Measurements from ENCODE around the gene KCNAB2.

Gene KCNAB2

GRCh38 chr1:6049419-6049818, 3.7 kb downstream of the KCNAB2 start:
- no peaks in the 10 kb centered on the region for H3K79me2 ChIP-seq
- no peak overlapping the region for H3K27ac ChIP-seq
- no peak overlapping the region for H3K4me2 ChIP-seq (ENCODE audit: low read length)
- no peak overlapping the region for H3K4me3 ChIP-seq (ENCODE audit: low read depth, low read length)
- no peaks in the 10 kb centered on the region for H3K27me3 ChIP-seq (ENCODE audit: control insufficient read depth, insufficient read depth, low read length)
- H3K9me3 ChIP-seq (ENCODE audit: control insufficient read depth, low read length), result no peaks in the 10 kb centered on the region
- no peak overlapping the region for H2AFZ ChIP-seq
- no peaks in the 10 kb centered on the region for H3K4me1 ChIP-seq
- H3K36me3 ChIP-seq (ENCODE audit: control insufficient read depth, insufficient read depth, low read length), result no peaks in the 10 kb centered on the region
- no peak for TF ChIP-seq CTCF (IDR thresholded peaks at IDR 0.05)
- H3K9ac ChIP-seq, result no peak overlapping the region

- Histone ChIP-seq H3K4me1 (no peaks in the 10 kb centered on the region), H3K27me3 (ENCODE audit: control insufficient read depth, insufficient read depth, low read length) (no peaks in the 10 kb centered on the region), H3K27ac (no peak overlapping the region)
These were observed 5.7 kb downstream of the KCNAB2 start for GRCh38 chr1:6051423-6051822.

GRCh38 chr1:6052543-6053205, 7.0 kb downstream of the KCNAB2 start:
- Histone ChIP-seq H3K27me3 (ENCODE audit: control insufficient read depth, insufficient read depth, low read length) (no peaks in the 10 kb centered on the region), H3K9ac (no peak overlapping the region), H3K79me2 (no peaks in the 10 kb centered on the region), H3K36me3 (ENCODE audit: control insufficient read depth, insufficient read depth, low read length) (no peaks in the 10 kb centered on the region), H3K4me2 (ENCODE audit: low read length) (no peak overlapping the region), H2AFZ (no peak overlapping the region), H3K4me1 (no peaks in the 10 kb centered on the region), H3K27ac (no peak overlapping the region), H3K4me3 (ENCODE audit: low read depth, low read length) (no peak overlapping the region), H3K9me3 (ENCODE audit: control insufficient read depth, low read length) (no peaks in the 10 kb centered on the region)
- peak; percentile 52 for TF ChIP-seq CTCF (IDR thresholded peaks at IDR 0.05)

More at GRCh38 chr1:6051423-6051822, 5.7 kb downstream of the KCNAB2 start:
- H2AFZ ChIP-seq, result no peak overlapping the region
- H3K4me3 ChIP-seq (ENCODE audit: low read depth, low read length), result no peak overlapping the region
- H3K36me3 ChIP-seq (ENCODE audit: control insufficient read depth, insufficient read depth, low read length), result no peaks in the 10 kb centered on the region
- TF ChIP-seq CTCF (IDR thresholded peaks at IDR 0.05), result no peak
- no peaks in the 10 kb centered on the region for H3K79me2 ChIP-seq
- H3K9ac ChIP-seq, result no peak overlapping the region
- no peak overlapping the region for H3K4me2 ChIP-seq (ENCODE audit: low read length)
- H3K9me3 ChIP-seq (ENCODE audit: control insufficient read depth, low read length), result no peaks in the 10 kb centered on the region

GRCh38 chr1:6053206-6053546, 7.5 kb downstream of the KCNAB2 start:
- H3K36me3 ChIP-seq (ENCODE audit: control insufficient read depth, insufficient read depth, low read length), result no peaks in the 10 kb centered on the region
- no peak overlapping the region for H2AFZ ChIP-seq
- H3K9ac ChIP-seq, result no peak overlapping the region
- H3K4me1 ChIP-seq, result no peaks in the 10 kb centered on the region
- no peak overlapping the region for H3K4me3 ChIP-seq (ENCODE audit: low read depth, low read length)
- H3K79me2 ChIP-seq, result no peaks in the 10 kb centered on the region
- H3K9me3 ChIP-seq (ENCODE audit: control insufficient read depth, low read length), result no peaks in the 10 kb centered on the region
- no peak for TF ChIP-seq CTCF (IDR thresholded peaks at IDR 0.05)
- H3K27ac ChIP-seq, result no peak overlapping the region
- no peak overlapping the region for H3K4me2 ChIP-seq (ENCODE audit: low read length)
- H3K27me3 ChIP-seq (ENCODE audit: control insufficient read depth, insufficient read depth, low read length), result no peaks in the 10 kb centered on the region

- no peak overlapping the region for H3K4me3 ChIP-seq (ENCODE audit: low read depth, low read length)
- H3K4me1 ChIP-seq, result no peaks in the 10 kb centered on the region
- TF ChIP-seq CTCF (IDR thresholded peaks at IDR 0.05), result no peak
These were observed 8.9 kb downstream of the KCNAB2 start for GRCh38 chr1:6054596-6054995.

More at GRCh38 chr1:6054596-6054995, 8.9 kb downstream of the KCNAB2 start:
- Histone ChIP-seq H3K9ac (no peak overlapping the region), H3K36me3 (ENCODE audit: control insufficient read depth, insufficient read depth, low read length) (no peaks in the 10 kb centered on the region), H3K79me2 (no peaks in the 10 kb centered on the region), H3K4me2 (ENCODE audit: low read length) (no peak overlapping the region), H2AFZ (no peak overlapping the region), H3K27ac (no peak overlapping the region), H3K27me3 (ENCODE audit: control insufficient read depth, insufficient read depth, low read length) (no peaks in the 10 kb centered on the region), H3K9me3 (ENCODE audit: control insufficient read depth, low read length) (no peaks in the 10 kb centered on the region)

All from parathyroid adenoma (tissue), 2 donors.